Rectal smooth muscle tissue (tissue), 1 donor: Measurements from ENCODE around the gene CLECL1.

Experiments
- H3K27ac ChIP-seq: one replicate; pipeline ENCODE4 v1.7.0; 2013; ENCODE audit warnings: low read depth, low read length, inconsistent platforms
- H3K27me3 ChIP-seq: one replicate; pipeline ENCODE4 v1.7.0; 2013; ENCODE audit warnings: low read length; ENCODE audit not compliant: control insufficient read depth, insufficient read depth
- H3K36me3 ChIP-seq: one replicate; pipeline ENCODE4 v1.7.0; 2013; ENCODE audit warnings: low read length; ENCODE audit not compliant: control insufficient read depth, insufficient read depth
- H3K4me1 ChIP-seq: one replicate; pipeline ENCODE4 v1.7.0; 2013; ENCODE audit warnings: low read length; ENCODE audit not compliant: control insufficient read depth, insufficient read depth
- H3K4me3 ChIP-seq: one replicate; pipeline ENCODE4 v1.7.0; 2013; ENCODE audit warnings: low read length
- H3K9ac ChIP-seq: one replicate; pipeline ENCODE4 v1.7.0; 2013; ENCODE audit warnings: low read length

CLECL1 gene

GRCh38 chr12:9732921-9733461, at the start of gene CLECL1:
Gene CLECL1 (minus strand): TSS chr12:9733097.
- H3K9ac ChIP-seq = no peak within 1 kb of the TSS
- H3K4me1 ChIP-seq = no peaks in the 10 kb centered on the region
- no peak within 1 kb of the TSS for H3K27ac ChIP-seq
- H3K27me3 ChIP-seq = no peaks in the 10 kb centered on the region
- no peaks in the 10 kb centered on the region for H3K36me3 ChIP-seq
- H3K4me3 ChIP-seq = no peak within 1 kb of the TSS

DNA sequence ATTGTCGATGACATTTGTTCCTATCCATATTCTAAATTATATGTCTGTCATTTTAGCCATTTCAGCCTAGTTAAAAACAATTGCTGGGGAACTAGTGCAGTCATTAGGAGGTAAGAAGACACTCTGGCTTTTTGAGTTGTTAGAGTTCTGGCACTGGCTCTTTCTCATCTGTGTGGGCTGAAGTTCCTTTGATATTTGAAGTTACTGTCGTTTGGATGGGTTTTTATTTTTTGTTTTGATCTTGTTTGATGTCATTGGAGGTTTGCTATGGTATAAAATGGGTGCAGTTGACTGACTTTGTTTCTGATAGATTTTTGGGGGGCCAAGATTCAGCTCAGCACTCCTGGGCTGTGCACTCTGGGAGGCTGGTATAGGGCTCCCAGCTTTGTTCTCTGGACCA, 48.5 kb upstream of the CLECL1 start:
- H3K4me3 ChIP-seq = no peak overlapping the region
- H3K36me3 ChIP-seq = no peaks in the 10 kb centered on the region
- no peak overlapping the region for H3K27ac ChIP-seq
- H3K9ac ChIP-seq = no peak overlapping the region
- no peaks in the 10 kb centered on the region for H3K4me1 ChIP-seq
- no peaks in the 10 kb centered on the region for H3K27me3 ChIP-seq

DNA sequence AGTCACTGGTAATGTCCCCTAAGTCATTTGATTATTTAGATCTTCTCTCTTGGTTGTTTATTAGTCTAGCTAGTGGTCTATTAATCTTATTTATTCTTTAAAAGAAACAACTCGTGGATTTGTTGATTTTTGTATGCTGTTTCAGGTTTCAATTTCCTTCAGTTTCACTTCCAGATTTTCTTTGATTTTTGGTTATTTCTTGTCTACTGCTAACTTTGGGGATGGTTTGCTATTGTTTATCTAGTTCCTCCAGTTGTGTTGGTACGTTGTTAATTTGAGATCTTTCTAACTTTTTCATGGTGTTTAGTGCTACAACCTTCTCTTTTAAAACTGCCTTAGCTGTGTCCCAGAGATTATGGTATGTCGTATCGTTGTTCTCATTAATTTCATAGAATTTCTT, 46.3 kb upstream of the CLECL1 start:
- no peaks in the 10 kb centered on the region for H3K36me3 ChIP-seq

DNA sequence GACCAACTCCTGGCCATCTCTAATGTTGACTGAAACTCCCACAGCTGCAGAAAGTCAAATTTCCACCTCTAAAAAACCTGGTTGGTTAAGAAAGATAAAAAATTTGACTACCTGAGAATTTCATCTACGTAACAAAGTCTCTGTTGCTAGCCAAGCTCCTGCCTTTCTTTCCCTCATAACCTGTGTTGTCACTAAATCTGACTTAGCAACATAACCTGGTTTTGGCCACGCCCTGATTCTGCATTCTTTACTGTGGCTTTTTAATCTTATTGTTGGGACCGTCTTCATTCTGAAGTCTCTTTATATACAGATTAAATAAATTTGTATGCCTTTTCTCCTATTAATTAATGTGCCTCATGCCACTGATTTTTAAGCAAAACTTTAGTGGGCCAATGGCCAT, 43.9 kb upstream of the CLECL1 start:
- H3K36me3 ChIP-seq = no peaks in the 10 kb centered on the region
- no peak overlapping the region for H3K4me3 ChIP-seq
- no peaks in the 10 kb centered on the region for H3K4me1 ChIP-seq
- no peak overlapping the region for H3K9ac ChIP-seq
- H3K27me3 ChIP-seq = no peaks in the 10 kb centered on the region
- no peak overlapping the region for H3K27ac ChIP-seq

More for the DNA sequence above, 46.3 kb upstream of the CLECL1 start:
- Histone ChIP-seq H3K4me3 (no peak overlapping the region), H3K9ac (no peak overlapping the region), H3K27ac (no peak overlapping the region), H3K4me1 (no peaks in the 10 kb centered on the region), H3K27me3 (no peaks in the 10 kb centered on the region)

- Histone ChIP-seq H3K27ac (no peak overlapping the region), H3K9ac (no peak overlapping the region), H3K4me3 (no peak overlapping the region), H3K27me3 (no peaks in the 10 kb centered on the region), H3K4me1 (no peaks in the 10 kb centered on the region), H3K36me3 (no peaks in the 10 kb centered on the region)
Measured at GRCh38 chr12:9773216-9773877, 40.5 kb upstream of the CLECL1 start.

- no peaks in the 10 kb centered on the region for H3K4me1 ChIP-seq
- H3K36me3 ChIP-seq = no peaks in the 10 kb centered on the region
- H3K27ac ChIP-seq = no peak overlapping the region
- no peak overlapping the region for H3K9ac ChIP-seq
- no peak overlapping the region for H3K4me3 ChIP-seq
- no peaks in the 10 kb centered on the region for H3K27me3 ChIP-seq
Measured at GRCh38 chr12:9763025-9763424, 30.1 kb upstream of the CLECL1 start.

DNA sequence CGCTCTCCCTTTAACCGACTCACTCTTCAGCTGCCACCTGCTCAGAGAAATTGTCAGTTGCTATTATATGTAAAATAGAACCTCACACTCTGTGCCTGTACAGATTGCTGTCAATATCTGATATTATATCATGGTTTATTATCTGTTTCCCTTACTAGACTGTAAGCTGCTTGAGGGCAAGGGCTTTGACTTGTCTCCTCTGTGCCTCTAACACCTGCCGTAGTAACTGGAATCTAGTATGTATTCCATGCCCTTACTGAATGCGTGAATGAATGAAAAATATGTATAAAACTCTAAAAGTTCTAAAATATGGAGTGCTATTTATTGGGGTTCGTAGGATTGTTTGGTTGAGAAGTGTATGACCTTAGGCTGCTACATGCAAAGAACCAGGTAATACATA, 29.5 kb upstream of the CLECL1 start:
- no peak overlapping the region for H3K4me3 ChIP-seq
- no peaks in the 10 kb centered on the region for H3K36me3 ChIP-seq
- no peak overlapping the region for H3K27ac ChIP-seq
- no peak overlapping the region for H3K9ac ChIP-seq
- H3K4me1 ChIP-seq = no peaks in the 10 kb centered on the region
- no peaks in the 10 kb centered on the region for H3K27me3 ChIP-seq

DNA sequence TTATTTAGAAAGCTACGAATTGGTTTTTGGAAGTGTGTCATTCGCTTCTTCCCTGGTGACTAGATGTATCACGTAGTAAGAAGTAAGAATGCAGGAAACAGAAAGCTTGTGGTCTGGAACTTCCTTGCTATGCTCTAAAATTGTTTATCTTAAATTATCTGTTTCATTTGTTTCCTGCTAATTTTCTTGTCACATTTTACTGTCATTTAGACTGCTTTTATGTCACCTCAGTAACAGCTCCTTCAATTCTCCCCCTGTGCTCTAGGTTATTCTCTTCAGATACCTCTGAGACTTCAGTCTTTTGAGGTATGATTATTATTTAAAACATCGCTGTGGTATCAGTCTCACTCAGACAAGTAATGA, 28.5 kb upstream of the CLECL1 start:
- Histone ChIP-seq H3K9ac (no peak overlapping the region), H3K36me3 (no peaks in the 10 kb centered on the region), H3K4me3 (no peak overlapping the region), H3K27ac (no peak overlapping the region), H3K4me1 (no peaks in the 10 kb centered on the region), H3K27me3 (no peaks in the 10 kb centered on the region)

- Histone ChIP-seq H3K27me3 (no peaks in the 10 kb centered on the region), H3K27ac (no peak within 1 kb of the TSS), H3K9ac (no peak within 1 kb of the TSS), H3K4me1 (no peaks in the 10 kb centered on the region), H3K4me3 (no peak within 1 kb of the TSS), H3K36me3 (no peaks in the 10 kb centered on the region)
Measured at GRCh38 chr12:9760699-9761418, 28.0 kb upstream of the CLECL1 start, which contains the start of gene CD69. Gene CD69 (minus strand): TSS chr12:9760901. CDS start chr12:9760820, 81 bp downstream.

- no peak overlapping the region for H3K27ac ChIP-seq
Measured at GRCh38 chr12:9760120-9760519, 27.2 kb upstream of the CLECL1 start.

DNA sequence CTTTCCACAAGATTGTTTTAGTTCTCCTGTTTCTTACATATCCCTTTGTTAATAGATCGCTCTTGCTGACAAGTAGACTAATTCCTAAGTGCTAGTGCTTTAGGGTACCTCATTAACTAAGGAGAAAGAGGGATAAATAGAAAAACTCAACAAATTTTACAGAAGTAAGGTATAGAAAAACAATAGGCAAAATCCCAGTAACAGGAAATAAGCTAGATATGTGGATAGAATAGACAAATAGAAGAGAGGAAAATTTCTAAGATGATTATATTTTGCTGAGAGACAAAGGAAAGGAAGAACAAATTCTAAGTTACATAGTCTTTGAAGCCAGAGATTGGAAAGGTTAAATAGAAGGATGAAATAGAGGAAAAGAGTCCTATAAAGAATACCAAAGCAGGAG, 26.8 kb upstream of the CLECL1 start:
- H3K27ac ChIP-seq = no peak overlapping the region
- no peak overlapping the region for H3K9ac ChIP-seq
- H3K36me3 ChIP-seq = no peaks in the 10 kb centered on the region
- H3K4me3 ChIP-seq = no peak overlapping the region
- no peaks in the 10 kb centered on the region for H3K4me1 ChIP-seq
- H3K27me3 ChIP-seq = no peaks in the 10 kb centered on the region

More at GRCh38 chr12:9760120-9760519, 27.2 kb upstream of the CLECL1 start:
- Histone ChIP-seq H3K36me3 (no peaks in the 10 kb centered on the region), H3K4me1 (no peaks in the 10 kb centered on the region), H3K9ac (no peak overlapping the region), H3K4me3 (no peak overlapping the region), H3K27me3 (no peaks in the 10 kb centered on the region)

DNA sequence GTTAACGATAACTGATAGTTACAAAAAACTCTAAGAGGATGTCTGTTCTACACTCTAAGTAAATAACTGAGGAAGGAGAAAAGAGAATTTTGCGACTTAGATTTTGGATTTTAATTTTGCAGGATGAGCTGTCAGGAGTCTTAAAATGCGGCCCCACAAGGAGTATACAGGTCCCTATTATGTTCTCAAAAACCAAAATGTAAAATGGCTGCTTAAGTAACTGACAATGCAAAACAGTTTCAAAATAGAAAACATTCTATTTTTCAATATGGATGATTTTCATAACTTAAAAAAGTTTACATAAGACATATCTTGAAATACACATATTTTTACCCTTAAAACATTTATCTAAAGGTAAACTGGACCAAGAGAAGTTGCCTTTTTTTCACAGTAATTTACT, 25.2 kb upstream of the CLECL1 start:
- Histone ChIP-seq H3K36me3 (no peaks in the 10 kb centered on the region), H3K27me3 (no peaks in the 10 kb centered on the region), H3K9ac (no peak overlapping the region), H3K4me1 (no peaks in the 10 kb centered on the region), H3K27ac (no peak overlapping the region), H3K4me3 (no peak overlapping the region)
